Naive B cell (primary cell): ENCODE measurements around the gene THSD4. TPM values are rescaled to one million over a fixed set of nuclear protein-coding genes. Genes with fewer than 3 reads are reported as not detected.
"Not testable (repeated sequence)": the region's sequence is repeated elsewhere in the genome, so short reads cannot be mapped to it uniquely, and the experiment has no call there.

Experiments
- ATAC-seq, 2 donors: fragments of 150-1000 bp; cut with Tn5 transposase; 2 replicates each; pipeline ENCODE4 v1.10.0; 2021; ENCODE audit warnings: low read depth in 2 of 2, mild to moderate bottlenecking in 2 of 2, moderate library complexity in 2 of 2
- DNase-seq: peaks from one replicate; pipeline ENCODE4 v3.0.0; 2022
- H3K27ac Mint-ChIP-seq, 6 donors: one replicate each; pipeline ENCODE4 v1.8.0; 2020 to 2022; ENCODE audit warnings: mild to moderate bottlenecking in 6 of 6, mixed read lengths in 6 of 6, moderate library complexity in 5 of 6, inconsistent platforms in 2 of 6
- H3K27me3 Mint-ChIP-seq, 3 donors: one replicate each; pipeline ENCODE4 v1.8.0; 2021 to 2022; ENCODE audit warnings: mixed read lengths in 3 of 3, mild to moderate bottlenecking in 1 of 3
- H3K36me3 Mint-ChIP-seq, 2 donors: one replicate each; pipeline ENCODE4 v1.8.0; 2020 to 2022; ENCODE audit warnings: mixed read lengths in 2 of 2, inconsistent platforms in 1 of 2, mild to moderate bottlenecking in 1 of 2
- H3K4me1 Mint-ChIP-seq, 3 donors: one replicate each; pipeline ENCODE4 v1.8.0; 2020 to 2022; ENCODE audit warnings: mixed read lengths in 3 of 3, inconsistent platforms in 1 of 3, mild to moderate bottlenecking in 1 of 3, moderate library complexity in 1 of 3
- H3K4me3 Mint-ChIP-seq, 8 donors: one replicate each; pipeline ENCODE4 v1.8.0; 2020 to 2022; ENCODE audit warnings: mild to moderate bottlenecking in 8 of 8, mixed read lengths in 8 of 8, moderate library complexity in 8 of 8, inconsistent platforms in 2 of 8
- H3K9me3 Mint-ChIP-seq, 7 donors: one replicate each; pipeline ENCODE4 v1.8.0; 2020 to 2022; ENCODE audit warnings: mixed read lengths in 7 of 7, mild to moderate bottlenecking in 5 of 7, inconsistent platforms in 2 of 7, moderate library complexity in 1 of 7
- polyA plus RNA-seq, 6 donors: library from polyadenylated mRNA; unstranded; fragments of 300-500 nt; fragmentation: Illumina TruSeq; gene quantifications; one replicate each; pipeline ENCODE4 v1.2.3, GENCODE V29; 2021; ENCODE audit warnings: low read depth in 6 of 6

THSD4 gene
- polyA plus RNA-seq, 6 donors from 2014 or later, result not detected

- H3K27me3 Mint-ChIP-seq, result peaks cover 0 to 15% (median 12%) of the 10 kb centered on the region in 3 donors
- no peak for ATAC-seq
- no peak overlapping the region for H3K27ac Mint-ChIP-seq
These were observed 147.3 kb downstream of the THSD4 start for GRCh38 chr15:71262599-71262998.

DNA sequence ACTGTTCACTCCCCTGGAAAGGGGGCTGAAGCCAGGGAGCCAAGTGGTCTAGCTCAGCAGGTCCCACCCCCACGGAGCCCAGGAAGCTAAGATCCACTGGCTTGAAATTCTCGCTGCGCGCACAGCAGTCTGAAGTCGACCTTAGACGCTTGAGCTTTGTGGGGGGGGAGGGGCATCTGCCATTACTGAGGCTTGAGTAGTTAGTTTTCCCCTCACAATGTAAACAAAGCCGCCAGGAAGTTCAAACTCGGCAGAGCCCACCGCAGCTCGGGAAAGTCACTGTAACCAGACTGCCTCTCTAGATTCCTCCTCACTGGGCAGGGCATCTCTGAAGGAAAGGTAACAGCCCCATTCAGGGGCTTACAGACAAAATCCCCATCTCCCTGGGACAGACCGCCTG, 150.3 kb downstream of the THSD4 start:
- ATAC-seq, H3K36me3 Mint-ChIP-seq: not testable (repeated sequence)
- H3K9me3 Mint-ChIP-seq, result peaks cover 5 to 54% (median 11%) of the 10 kb centered on the region in 7 donors

More at GRCh38 chr15:71262599-71262998, 147.3 kb downstream of the THSD4 start:
- no peaks in the 10 kb centered on the region for H3K36me3 Mint-ChIP-seq
- no peaks in the 10 kb centered on the region for H3K4me1 Mint-ChIP-seq
- H3K9me3 Mint-ChIP-seq, result peaks cover 0 to 29% (median 8%) of the 10 kb centered on the region in 7 donors
- DNase-seq, result no peak
- no peak overlapping the region for H3K4me3 Mint-ChIP-seq

DNA sequence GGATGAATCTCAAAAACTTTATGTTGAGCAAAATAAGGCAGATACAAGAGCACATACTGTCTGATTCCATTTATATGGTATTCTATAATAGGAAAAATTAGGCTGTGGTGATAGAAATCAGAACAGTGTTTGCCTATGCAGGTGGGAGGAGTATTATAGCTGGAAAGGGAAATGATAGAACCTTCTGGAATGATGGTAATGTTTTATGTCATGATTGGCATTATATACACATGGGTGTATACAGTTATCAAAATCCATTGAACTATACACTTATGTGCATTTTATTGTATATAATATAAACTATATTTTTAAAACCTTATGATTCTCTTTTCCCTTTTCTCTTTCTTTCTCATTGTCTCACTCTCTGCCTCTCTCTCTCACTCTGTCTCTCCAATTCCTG, 156.1 kb downstream of the THSD4 start:
- no peaks in the 10 kb centered on the region for H3K4me1 Mint-ChIP-seq
- peaks cover 0 to 4% of the 10 kb centered on the region in 2 donors for H3K36me3 Mint-ChIP-seq
- no peak overlapping the region for H3K4me3 Mint-ChIP-seq
- no peak overlapping the region for H3K27ac Mint-ChIP-seq
- peaks cover 0 to 10% (median 5%) of the 10 kb centered on the region in 3 donors for H3K27me3 Mint-ChIP-seq
- DNase-seq (no peak), ATAC-seq (no peak)
- peaks cover 0 to 31% (median 9%) of the 10 kb centered on the region in 7 donors for H3K9me3 Mint-ChIP-seq

More for the DNA sequence above, 150.3 kb downstream of the THSD4 start:
- not testable (repeated sequence) for DNase-seq, H3K4me3 Mint-ChIP-seq, H3K27ac Mint-ChIP-seq, H3K4me1 Mint-ChIP-seq
- peaks cover 0 to 20% (median 9%) of the 10 kb centered on the region in 3 donors for H3K27me3 Mint-ChIP-seq

DNA sequence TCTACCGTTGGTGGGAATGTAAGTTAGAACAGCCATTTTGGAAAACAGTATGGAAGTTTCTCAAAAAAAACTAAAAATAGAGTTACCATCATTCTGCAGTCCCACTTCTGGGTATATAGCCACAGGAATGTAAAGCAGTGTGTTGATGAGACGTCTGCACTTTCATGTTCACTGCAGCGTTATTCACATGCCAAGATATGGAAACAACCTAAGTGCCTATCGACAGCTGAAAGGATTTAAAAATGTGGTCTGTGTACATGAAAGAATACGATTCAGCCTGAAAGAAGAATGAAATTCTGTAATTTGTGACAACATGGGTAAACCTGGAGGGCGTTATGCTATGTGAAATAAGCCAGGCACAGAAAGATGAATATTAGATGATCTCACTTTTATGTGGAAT, 157.7 kb downstream of the THSD4 start:
- H3K9me3 Mint-ChIP-seq, result peaks cover 0 to 23% (median 8%) of the 10 kb centered on the region in 7 donors
- no peak overlapping the region for H3K4me3 Mint-ChIP-seq
- ATAC-seq (no peak), DNase-seq (no peak)
- H3K27ac Mint-ChIP-seq, result no peak overlapping the region
- no peaks in the 10 kb centered on the region for H3K4me1 Mint-ChIP-seq
- H3K36me3 Mint-ChIP-seq, result peaks cover 0 to 4% of the 10 kb centered on the region in 2 donors
- peaks cover 0 to 5% (median 0%) of the 10 kb centered on the region in 3 donors for H3K27me3 Mint-ChIP-seq

DNA sequence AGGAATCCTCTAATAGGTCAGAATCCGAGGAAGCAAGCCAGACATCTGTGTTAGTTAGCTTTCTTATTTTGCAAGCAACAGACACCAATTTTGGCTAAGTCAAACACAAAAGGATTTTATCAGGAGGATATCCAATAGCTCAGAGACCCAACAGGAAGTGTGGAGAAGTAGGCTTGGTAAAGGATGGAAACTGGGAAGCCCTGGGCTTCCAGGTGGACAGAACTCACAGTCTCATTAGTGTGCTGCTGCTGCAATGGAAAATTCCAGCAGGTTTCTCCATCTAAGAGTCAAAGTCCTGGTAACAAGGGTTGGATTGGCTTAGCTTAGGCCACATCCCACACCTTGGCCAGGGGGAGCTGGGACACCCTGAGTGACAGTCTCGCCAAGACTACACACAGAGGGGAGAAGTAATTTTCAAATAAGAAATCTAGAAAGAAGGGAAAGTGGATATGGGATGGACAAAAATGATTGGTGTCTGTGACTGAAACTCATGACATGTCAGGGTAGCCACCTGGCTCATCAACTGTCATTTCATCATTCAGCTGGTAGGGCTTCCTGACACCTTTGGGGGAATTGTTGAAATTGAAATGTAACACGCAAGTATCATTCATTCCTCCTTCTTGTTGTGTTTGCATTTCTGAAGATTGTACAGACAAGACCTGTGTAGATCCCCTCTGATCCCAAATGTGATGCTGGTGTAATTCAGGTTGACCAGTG, 158.6 kb downstream of the THSD4 start:
- Mint-ChIP-seq H3K4me1 (no peaks in the 10 kb centered on the region), H3K27ac (no peak overlapping the region), H3K36me3 (peaks cover 0 to 4% of the 10 kb centered on the region in 2 donors), H3K27me3 (peaks cover 0 to 7% (median 3%) of the 10 kb centered on the region in 3 donors), H3K9me3 (peaks cover 0 to 17% (median 3%) of the 10 kb centered on the region in 7 donors), H3K4me3 (peak overlapping the region in 1 of 8 donors; percentile 74)
- DNase-seq (no peak), ATAC-seq (no peak)

DNA sequence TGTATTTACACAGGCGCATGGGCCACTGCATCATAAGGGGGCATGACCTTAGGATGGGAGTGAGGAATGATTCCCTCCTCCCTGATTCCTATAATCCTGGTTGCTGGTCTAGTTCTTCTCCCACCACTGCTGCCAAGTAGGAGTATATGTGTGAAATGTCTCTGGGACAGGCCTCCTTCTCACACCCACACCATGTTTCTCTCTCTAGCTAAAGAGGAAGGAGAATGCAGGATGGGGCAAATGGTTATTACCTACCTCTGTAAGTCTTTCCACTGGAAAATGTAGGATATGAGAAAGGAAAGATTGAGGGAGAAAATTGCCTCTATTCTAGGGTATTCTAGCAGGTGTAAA, 159.2 kb downstream of the THSD4 start:
- H3K27ac Mint-ChIP-seq, result no peak overlapping the region
- H3K36me3 Mint-ChIP-seq, result peaks cover 0 to 4% of the 10 kb centered on the region in 2 donors
- H3K4me3 Mint-ChIP-seq, result no peak overlapping the region
- DNase-seq (no peak), ATAC-seq (no peak)
- peaks cover 0 to 7% (median 3%) of the 10 kb centered on the region in 3 donors for H3K27me3 Mint-ChIP-seq
- H3K4me1 Mint-ChIP-seq, result no peaks in the 10 kb centered on the region
- H3K9me3 Mint-ChIP-seq, result peaks cover 0 to 13% (median 3%) of the 10 kb centered on the region in 7 donors

DNA sequence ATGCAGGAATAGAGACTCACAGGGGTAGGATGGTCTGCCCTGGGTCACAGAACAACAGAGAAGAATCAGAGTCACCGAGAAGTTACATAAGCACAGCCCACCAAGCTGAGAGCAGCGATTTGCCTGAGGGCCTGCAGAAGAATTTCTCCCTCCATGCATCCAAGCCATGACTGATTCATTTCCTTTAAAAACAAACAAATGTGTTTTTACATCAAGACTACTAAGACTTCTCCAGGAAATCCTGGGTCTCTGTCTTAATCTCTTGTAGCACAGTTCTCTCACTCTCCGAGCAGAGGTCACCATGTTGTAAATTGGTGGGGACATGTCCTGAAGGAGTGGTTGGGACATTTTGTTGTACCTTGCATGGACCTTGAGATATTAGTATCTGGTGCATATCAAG, 159.8 kb downstream of the THSD4 start:
- no peak for ATAC-seq
- Mint-ChIP-seq H3K9me3 (peaks cover 0 to 7% (median 3%) of the 10 kb centered on the region in 7 donors), H3K4me1 (no peaks in the 10 kb centered on the region), H3K36me3 (peaks cover 0 to 4% of the 10 kb centered on the region in 2 donors), H3K27ac (no peak overlapping the region), H3K27me3 (peaks cover 0 to 7% (median 3%) of the 10 kb centered on the region in 3 donors), H3K4me3 (no peak overlapping the region)
- DNase-seq, result no peak

- Mint-ChIP-seq H3K9me3 (peaks cover 0 to 2% (median under 1%) of the 10 kb centered on the region in 7 donors), H3K27me3 (peaks cover 0 to 7% (median 3%) of the 10 kb centered on the region in 3 donors), H3K27ac (no peak overlapping the region), H3K4me3 (no peak overlapping the region), H3K36me3 (peaks cover 0 to under 1% of the 10 kb centered on the region in 2 donors), H3K4me1 (no peaks in the 10 kb centered on the region)
- ATAC-seq (no peak), DNase-seq (no peak)
These were observed 160.5 kb downstream of the THSD4 start for GRCh38 chr15:71275566-71276335.

DNA sequence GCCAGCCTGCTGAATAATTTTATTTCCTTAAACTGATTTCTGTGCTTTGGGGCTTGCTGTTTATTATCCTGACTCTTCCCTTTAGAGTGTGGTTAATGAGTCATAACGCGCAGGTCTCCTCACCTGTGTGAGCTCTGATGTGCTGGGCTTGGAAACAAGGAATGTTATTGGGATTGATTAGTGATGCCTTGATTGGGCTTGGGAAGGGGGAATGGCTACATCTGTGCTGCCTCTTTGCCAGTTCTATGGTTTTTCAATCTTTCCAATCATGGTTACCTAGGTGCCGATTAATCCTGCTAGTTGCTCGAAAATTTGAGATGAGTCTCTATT, 161.0 kb downstream of the THSD4 start:
- no peaks in the 10 kb centered on the region for H3K4me1 Mint-ChIP-seq
- H3K9me3 Mint-ChIP-seq, result peaks cover 0 to 2% (median 0%) of the 10 kb centered on the region in 7 donors
- no peak for ATAC-seq
- H3K27me3 Mint-ChIP-seq, result peaks cover 0 to 7% (median 3%) of the 10 kb centered on the region in 3 donors
- no peak overlapping the region for H3K4me3 Mint-ChIP-seq
- no peaks in the 10 kb centered on the region for H3K36me3 Mint-ChIP-seq
- DNase-seq, result no peak
- H3K27ac Mint-ChIP-seq, result no peak overlapping the region

DNA sequence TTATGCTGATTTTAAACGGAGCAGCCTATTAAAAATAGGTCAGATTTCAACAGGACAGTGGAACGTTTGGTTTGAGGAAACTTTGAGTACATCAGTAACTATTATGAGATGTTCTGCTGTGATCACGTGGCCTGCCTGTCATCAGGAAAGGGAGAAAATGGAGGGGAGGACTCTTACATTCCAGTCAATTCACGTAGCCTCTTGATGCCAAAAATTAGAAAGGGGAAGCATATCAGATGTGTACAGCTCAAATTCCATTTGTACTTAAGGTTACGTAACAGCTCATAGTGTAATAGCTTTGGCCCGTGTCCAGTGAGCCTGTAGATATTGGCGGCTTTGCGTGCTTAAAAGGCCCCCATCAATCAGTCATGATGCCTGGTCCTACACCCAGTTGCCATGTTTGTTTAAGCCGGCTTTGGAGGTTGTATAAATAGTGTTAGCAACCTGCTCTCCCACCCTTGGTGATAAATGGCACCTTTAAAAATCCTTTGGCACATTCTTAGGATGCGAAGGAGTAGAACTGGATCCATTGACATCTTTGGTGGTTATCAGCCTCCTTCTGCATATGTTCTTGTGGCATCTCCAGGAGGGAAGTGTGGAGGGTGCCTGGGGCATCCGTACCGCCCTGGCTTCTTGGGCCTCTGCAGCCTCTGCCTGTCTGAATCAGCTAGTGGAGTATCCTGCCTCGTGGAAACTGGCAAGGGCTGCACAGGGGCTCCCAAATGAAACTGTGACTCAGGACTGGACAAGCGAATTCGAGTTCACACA, 163.9 kb downstream of the THSD4 start:
- no peaks in the 10 kb centered on the region for H3K4me1 Mint-ChIP-seq
- no peaks in the 10 kb centered on the region for H3K36me3 Mint-ChIP-seq
- ATAC-seq (no peak), DNase-seq (no peak)
- peaks cover 0 to 8% (median 7%) of the 10 kb centered on the region in 3 donors for H3K27me3 Mint-ChIP-seq
- H3K27ac Mint-ChIP-seq, result no peak overlapping the region
- H3K9me3 Mint-ChIP-seq, result peaks cover 0 to 2% (median 0%) of the 10 kb centered on the region in 7 donors
- no peak overlapping the region for H3K4me3 Mint-ChIP-seq

GRCh38 chr15:71279757-71280141, 164.5 kb downstream of the THSD4 start:
- DNase-seq (no peak), ATAC-seq (no peak)
- Mint-ChIP-seq H3K9me3 (peaks cover 0 to 2% (median 0%) of the 10 kb centered on the region in 7 donors), H3K4me3 (no peak overlapping the region), H3K27ac (no peak overlapping the region), H3K36me3 (no peaks in the 10 kb centered on the region), H3K27me3 (peaks cover 0 to 10% (median 7%) of the 10 kb centered on the region in 3 donors), H3K4me1 (no peaks in the 10 kb centered on the region)

DNA sequence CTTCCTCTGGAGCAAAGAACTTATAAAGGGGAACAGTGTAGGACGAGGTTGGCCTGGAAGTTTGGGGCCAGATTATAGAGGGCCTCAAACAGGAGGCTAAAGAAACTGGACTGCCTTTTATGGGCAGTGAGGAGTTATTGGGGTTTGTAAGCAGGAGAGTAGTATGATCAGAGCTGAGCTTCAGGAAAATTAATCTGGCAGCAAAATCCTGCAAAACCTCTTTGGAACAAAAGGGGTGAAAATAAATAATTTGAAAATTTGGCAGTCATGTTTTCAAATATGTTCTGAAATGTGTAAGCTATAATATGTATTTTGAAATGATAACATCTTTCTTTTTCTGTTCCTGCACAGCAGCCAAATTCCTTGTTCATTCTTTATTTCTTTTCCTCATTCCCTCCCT, 164.9 kb downstream of the THSD4 start:
- ATAC-seq, result no peak
- Mint-ChIP-seq H3K27me3 (peaks cover 0 to 10% (median 7%) of the 10 kb centered on the region in 3 donors), H3K36me3 (no peaks in the 10 kb centered on the region), H3K27ac (no peak overlapping the region), H3K4me1 (no peaks in the 10 kb centered on the region), H3K4me3 (no peak overlapping the region), H3K9me3 (peaks cover 0 to 2% (median 0%) of the 10 kb centered on the region in 7 donors)
- DNase-seq, result no peak

- Mint-ChIP-seq H3K9me3 (peaks cover 0 to 2% (median 0%) of the 10 kb centered on the region in 7 donors), H3K4me3 (no peak overlapping the region), H3K4me1 (no peaks in the 10 kb centered on the region), H3K27me3 (peaks cover 0 to 12% (median 7%) of the 10 kb centered on the region in 3 donors), H3K27ac (no peak overlapping the region), H3K36me3 (no peaks in the 10 kb centered on the region)
- ATAC-seq, result no peak
- DNase-seq, result no peak
These were observed 166.0 kb downstream of the THSD4 start for GRCh38 chr15:71281256-71281655.
